ENCODE measurements around the gene CACHD1.

Gene CACHD1

GRCh38 chr1:64516803-64517568 is 47.1 kb downstream of the CACHD1 start:
- no peak overlapping the region for H3K4me3 ChIP-seq (ENCODE audit: low read depth in 1 of 2, low read length in 2 of 2)
- no peaks in the 10 kb centered on the region for H3K27me3 ChIP-seq (ENCODE audit: control insufficient read depth in 1 of 2, insufficient read depth in 2 of 2, low read length in 2 of 2)
- H3K9me3 ChIP-seq (ENCODE audit: control insufficient read depth in 1 of 2, low read length in 2 of 2): no peaks in the 10 kb centered on the region
- H3K9ac ChIP-seq (ENCODE audit: low read depth in 1 of 2, low read length in 2 of 2): no peak overlapping the region
- peaks cover 29 to 32% of the 10 kb centered on the region in 2 donors for H3K4me1 ChIP-seq (ENCODE audit: control insufficient read depth in 1 of 2, insufficient read depth in 2 of 2, low read length in 2 of 2)
- no peaks in the 10 kb centered on the region for H3K36me3 ChIP-seq (ENCODE audit: control insufficient read depth in 1 of 2, insufficient read depth in 2 of 2, low read length in 2 of 2)
- no peak overlapping the region for H3K27ac ChIP-seq (ENCODE audit: low read depth, low read length)

- Histone ChIP-seq H3K27ac (ENCODE audit: low read depth, low read length) (no peak overlapping the region), H3K4me3 (ENCODE audit: low read depth in 1 of 2, low read length in 2 of 2) (no peak overlapping the region), H3K4me1 (ENCODE audit: control insufficient read depth in 1 of 2, insufficient read depth in 2 of 2, low read length in 2 of 2) (peaks cover 29% of the 10 kb centered on the region in 2 donors), H3K27me3 (ENCODE audit: control insufficient read depth in 1 of 2, insufficient read depth in 2 of 2, low read length in 2 of 2) (no peaks in the 10 kb centered on the region), H3K9ac (ENCODE audit: low read depth in 1 of 2, low read length in 2 of 2) (no peak overlapping the region), H3K9me3 (ENCODE audit: control insufficient read depth in 1 of 2, low read length in 2 of 2) (no peaks in the 10 kb centered on the region), H3K36me3 (ENCODE audit: control insufficient read depth in 1 of 2, insufficient read depth in 2 of 2, low read length in 2 of 2) (no peaks in the 10 kb centered on the region)
Measured at GRCh38 chr1:64517640-64518039, 47.7 kb downstream of the CACHD1 start.

- Histone ChIP-seq H3K27me3 (ENCODE audit: control insufficient read depth in 1 of 2, insufficient read depth in 2 of 2, low read length in 2 of 2) (no peaks in the 10 kb centered on the region), H3K9ac (ENCODE audit: low read depth in 1 of 2, low read length in 2 of 2) (no peak overlapping the region), H3K27ac (ENCODE audit: low read depth, low read length) (no peak overlapping the region), H3K9me3 (ENCODE audit: control insufficient read depth in 1 of 2, low read length in 2 of 2) (no peaks in the 10 kb centered on the region), H3K4me1 (ENCODE audit: control insufficient read depth in 1 of 2, insufficient read depth in 2 of 2, low read length in 2 of 2) (peaks cover 17% of the 10 kb centered on the region in 2 donors), H3K36me3 (ENCODE audit: control insufficient read depth in 1 of 2, insufficient read depth in 2 of 2, low read length in 2 of 2) (no peaks in the 10 kb centered on the region), H3K4me3 (ENCODE audit: low read depth in 1 of 2, low read length in 2 of 2) (no peak overlapping the region)
Measured at GRCh38 chr1:64518692-64519481, 49.0 kb downstream of the CACHD1 start.

GRCh38 chr1:64519901-64520300 is 50.0 kb downstream of the CACHD1 start:
- H3K4me3 ChIP-seq (ENCODE audit: low read depth in 1 of 2, low read length in 2 of 2): no peak overlapping the region
- no peak overlapping the region for H3K27ac ChIP-seq (ENCODE audit: low read depth, low read length)
- no peaks in the 10 kb centered on the region for H3K27me3 ChIP-seq (ENCODE audit: control insufficient read depth in 1 of 2, insufficient read depth in 2 of 2, low read length in 2 of 2)
- H3K9ac ChIP-seq (ENCODE audit: low read depth in 1 of 2, low read length in 2 of 2): no peak overlapping the region
- H3K36me3 ChIP-seq (ENCODE audit: control insufficient read depth in 1 of 2, insufficient read depth in 2 of 2, low read length in 2 of 2): no peaks in the 10 kb centered on the region
- no peaks in the 10 kb centered on the region for H3K9me3 ChIP-seq (ENCODE audit: control insufficient read depth in 1 of 2, low read length in 2 of 2)
- peaks cover 7 to 8% of the 10 kb centered on the region in 2 donors for H3K4me1 ChIP-seq (ENCODE audit: control insufficient read depth in 1 of 2, insufficient read depth in 2 of 2, low read length in 2 of 2)

GRCh38 chr1:64522740-64523139 is 52.8 kb downstream of the CACHD1 start:
- H3K36me3 ChIP-seq (ENCODE audit: control insufficient read depth in 1 of 2, insufficient read depth in 2 of 2, low read length in 2 of 2): no peaks in the 10 kb centered on the region

GRCh38 chr1:64523413-64524337 is 53.7 kb downstream of the CACHD1 start:
- Histone ChIP-seq H3K9ac (ENCODE audit: low read depth in 1 of 2, low read length in 2 of 2) (no peak overlapping the region), H3K27ac (ENCODE audit: low read depth, low read length) (no peak overlapping the region), H3K36me3 (ENCODE audit: control insufficient read depth in 1 of 2, insufficient read depth in 2 of 2, low read length in 2 of 2) (no peaks in the 10 kb centered on the region), H3K27me3 (ENCODE audit: control insufficient read depth in 1 of 2, insufficient read depth in 2 of 2, low read length in 2 of 2) (no peaks in the 10 kb centered on the region), H3K9me3 (ENCODE audit: control insufficient read depth in 1 of 2, low read length in 2 of 2) (no peaks in the 10 kb centered on the region), H3K4me1 (ENCODE audit: control insufficient read depth in 1 of 2, insufficient read depth in 2 of 2, low read length in 2 of 2) (no peaks in the 10 kb centered on the region), H3K4me3 (ENCODE audit: low read depth in 1 of 2, low read length in 2 of 2) (no peak overlapping the region)

More at GRCh38 chr1:64522740-64523139, 52.8 kb downstream of the CACHD1 start:
- Histone ChIP-seq H3K4me3 (ENCODE audit: low read depth in 1 of 2, low read length in 2 of 2) (no peak overlapping the region), H3K27me3 (ENCODE audit: control insufficient read depth in 1 of 2, insufficient read depth in 2 of 2, low read length in 2 of 2) (no peaks in the 10 kb centered on the region), H3K9ac (ENCODE audit: low read depth in 1 of 2, low read length in 2 of 2) (no peak overlapping the region), H3K27ac (ENCODE audit: low read depth, low read length) (no peak overlapping the region), H3K4me1 (ENCODE audit: control insufficient read depth in 1 of 2, insufficient read depth in 2 of 2, low read length in 2 of 2) (no peaks in the 10 kb centered on the region), H3K9me3 (ENCODE audit: control insufficient read depth in 1 of 2, low read length in 2 of 2) (no peaks in the 10 kb centered on the region)

- H3K4me1 ChIP-seq (ENCODE audit: control insufficient read depth in 1 of 2, insufficient read depth in 2 of 2, low read length in 2 of 2): no peaks in the 10 kb centered on the region
- no peaks in the 10 kb centered on the region for H3K36me3 ChIP-seq (ENCODE audit: control insufficient read depth in 1 of 2, insufficient read depth in 2 of 2, low read length in 2 of 2)
- H3K27me3 ChIP-seq (ENCODE audit: control insufficient read depth in 1 of 2, insufficient read depth in 2 of 2, low read length in 2 of 2): no peaks in the 10 kb centered on the region
- H3K9ac ChIP-seq (ENCODE audit: low read depth in 1 of 2, low read length in 2 of 2): no peak overlapping the region
- H3K9me3 ChIP-seq (ENCODE audit: control insufficient read depth in 1 of 2, low read length in 2 of 2): no peaks in the 10 kb centered on the region
- H3K4me3 ChIP-seq (ENCODE audit: low read depth in 1 of 2, low read length in 2 of 2): no peak overlapping the region
- H3K27ac ChIP-seq (ENCODE audit: low read depth, low read length): no peak overlapping the region
Measured at GRCh38 chr1:64524614-64525013, 54.7 kb downstream of the CACHD1 start.

- Histone ChIP-seq H3K9ac (ENCODE audit: low read depth in 1 of 2, low read length in 2 of 2) (no peak overlapping the region), H3K27ac (ENCODE audit: low read depth, low read length) (no peak overlapping the region), H3K27me3 (ENCODE audit: control insufficient read depth in 1 of 2, insufficient read depth in 2 of 2, low read length in 2 of 2) (no peaks in the 10 kb centered on the region)
Measured at GRCh38 chr1:64525116-64525686, 55.3 kb downstream of the CACHD1 start.

GRCh38 chr1:64526312-64526711 is 56.4 kb downstream of the CACHD1 start:
- Histone ChIP-seq H3K36me3 (ENCODE audit: control insufficient read depth in 1 of 2, insufficient read depth in 2 of 2, low read length in 2 of 2) (no peaks in the 10 kb centered on the region), H3K4me1 (ENCODE audit: control insufficient read depth in 1 of 2, insufficient read depth in 2 of 2, low read length in 2 of 2) (no peaks in the 10 kb centered on the region), H3K27ac (ENCODE audit: low read depth, low read length) (no peak overlapping the region), H3K9ac (ENCODE audit: low read depth in 1 of 2, low read length in 2 of 2) (no peak overlapping the region), H3K4me3 (ENCODE audit: low read depth in 1 of 2, low read length in 2 of 2) (no peak overlapping the region), H3K9me3 (ENCODE audit: control insufficient read depth in 1 of 2, low read length in 2 of 2) (no peaks in the 10 kb centered on the region), H3K27me3 (ENCODE audit: control insufficient read depth in 1 of 2, insufficient read depth in 2 of 2, low read length in 2 of 2) (no peaks in the 10 kb centered on the region)

More at GRCh38 chr1:64525116-64525686, 55.3 kb downstream of the CACHD1 start:
- no peaks in the 10 kb centered on the region for H3K36me3 ChIP-seq (ENCODE audit: control insufficient read depth in 1 of 2, insufficient read depth in 2 of 2, low read length in 2 of 2)
- no peaks in the 10 kb centered on the region for H3K9me3 ChIP-seq (ENCODE audit: control insufficient read depth in 1 of 2, low read length in 2 of 2)
- no peak overlapping the region for H3K4me3 ChIP-seq (ENCODE audit: low read depth in 1 of 2, low read length in 2 of 2)
- no peaks in the 10 kb centered on the region for H3K4me1 ChIP-seq (ENCODE audit: control insufficient read depth in 1 of 2, insufficient read depth in 2 of 2, low read length in 2 of 2)
